CD4-positive, alpha-beta T cell treated with Interferon alpha-2 for 1 hour (primary cell): ENCODE measurements around the gene ANG.
"Not testable (repeated sequence)": the region's sequence is repeated elsewhere in the genome, so short reads cannot be mapped to it uniquely, and the experiment has no call there.

Experiments used
- DNase-seq, 2 donors: peaks; one replicate each; pipeline ENCODE4 v3.0.0-alpha.2; 2020 to 2022

Gene ANG

DNA sequence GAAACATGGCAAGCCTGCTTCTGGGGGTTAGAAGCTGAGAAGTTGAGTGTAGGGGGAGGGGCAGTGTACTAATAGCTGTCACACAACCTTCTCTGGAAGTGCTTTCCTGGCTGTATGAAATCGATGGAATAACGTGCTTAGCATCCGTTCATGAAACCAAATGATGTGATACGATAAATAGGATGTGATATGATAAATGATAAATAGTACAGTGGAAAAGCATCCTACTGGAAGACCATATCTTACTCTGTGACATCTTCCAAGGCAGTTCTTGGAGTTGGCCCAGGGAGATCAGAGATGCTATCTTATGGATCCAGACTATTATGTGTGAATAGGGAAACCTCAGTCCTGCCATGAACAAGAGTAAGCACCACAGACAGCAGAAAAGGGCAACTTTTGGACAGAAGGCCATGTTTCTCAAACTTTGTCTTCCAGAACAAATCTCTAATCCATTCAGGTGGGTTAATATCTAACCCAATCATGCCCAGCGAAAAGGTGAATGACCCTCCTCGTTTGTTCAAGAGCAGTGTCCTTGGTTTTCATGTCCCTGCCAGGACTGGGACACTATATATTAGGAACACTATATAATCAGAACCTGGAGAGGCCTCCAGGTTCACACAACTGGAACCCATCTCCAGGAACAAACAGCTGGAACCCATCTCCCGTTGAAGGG is at the start of gene ANG:
TSS of gene ANG (plus strand) at position 598 of the 673 bp plus-strand sequence. CDS start 4,801 bp downstream, outside the sequence.
- no peak for DNase-seq

DNA sequence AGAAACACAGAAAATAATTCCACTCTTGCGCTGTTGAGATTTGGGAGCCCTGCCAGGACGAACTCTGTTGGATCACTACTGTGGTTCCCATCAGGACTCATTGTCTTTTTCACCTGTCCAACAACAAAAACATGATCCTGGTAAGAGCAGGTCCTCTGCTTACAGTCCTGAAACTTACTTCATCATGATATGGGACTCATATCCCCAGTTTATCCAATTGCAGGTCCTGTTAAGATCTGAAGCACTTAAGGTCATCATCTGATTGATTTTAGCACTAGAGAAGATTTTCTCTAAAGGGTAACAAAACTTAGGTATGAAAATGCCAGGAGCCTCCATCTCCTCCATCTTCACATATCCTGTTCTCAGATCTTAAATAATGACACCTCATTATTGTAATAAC is 47.0 kb upstream of the ANG start, which contains the start of gene OR6S1:
TSS of gene OR6S1 (minus strand) at position 101 of the 400 bp plus-strand sequence. CDS start at position 101, 0 bp downstream.
- DNase-seq: no peak

DNA sequence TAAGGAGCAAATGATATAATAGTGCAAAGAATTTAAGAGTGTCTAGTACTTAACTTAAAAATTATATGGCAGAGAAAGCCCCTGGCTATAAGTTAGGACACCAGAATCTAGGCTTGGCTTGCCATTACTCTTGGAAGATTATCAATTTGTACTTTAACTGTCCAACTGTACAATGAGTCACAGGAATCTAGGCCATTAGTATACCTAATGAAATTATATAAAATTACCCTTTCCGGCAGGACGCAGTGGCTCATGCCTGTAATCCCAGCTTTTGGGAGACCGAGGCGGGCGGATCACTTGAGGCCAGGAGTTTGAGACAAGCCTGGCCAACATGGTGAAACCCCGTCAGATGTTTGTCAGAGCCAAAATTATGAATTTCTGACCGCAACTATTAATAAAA is 46.4 kb upstream of the ANG start:
- no peak for DNase-seq

DNA sequence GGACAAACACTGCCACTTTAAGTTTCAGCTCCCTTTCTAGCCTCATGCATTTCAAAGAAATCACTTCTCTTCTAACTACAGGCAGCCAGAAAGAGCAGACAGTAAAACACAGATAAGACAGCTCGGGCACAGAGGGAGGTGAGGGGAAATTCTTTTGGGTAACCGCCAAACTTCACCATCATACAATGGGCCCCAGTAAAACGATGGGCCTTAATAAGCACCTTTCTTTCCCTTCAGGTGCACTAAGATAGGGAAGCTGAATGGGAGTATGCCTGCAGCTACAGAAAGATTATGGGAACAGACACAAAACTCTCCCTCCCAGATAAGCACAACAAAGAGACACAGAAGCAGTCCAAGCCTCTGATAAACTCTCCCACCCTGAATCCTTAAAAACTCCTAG is 45.8 kb upstream of the ANG start:
- DNase-seq: not testable (repeated sequence)

DNA sequence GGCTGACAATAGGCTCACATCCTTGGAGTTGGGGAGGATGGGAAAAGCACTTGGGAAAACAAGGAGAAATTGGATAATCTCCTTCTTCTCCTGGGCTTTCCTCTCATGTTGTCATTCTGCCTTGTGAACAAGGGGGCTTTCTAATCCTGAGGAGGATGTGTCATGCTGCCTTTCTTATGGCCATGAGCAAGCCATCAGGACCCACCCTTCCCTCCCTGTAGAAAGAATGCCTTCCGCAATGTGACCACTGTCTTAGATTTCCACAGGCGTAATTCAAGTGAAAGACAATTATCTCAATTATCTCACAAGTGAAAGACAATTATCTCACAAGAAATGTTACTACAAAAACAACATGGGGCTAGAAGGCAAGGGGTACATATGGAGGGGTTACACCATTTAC is 44.0 kb upstream of the ANG start:
- DNase-seq: no peak

DNA sequence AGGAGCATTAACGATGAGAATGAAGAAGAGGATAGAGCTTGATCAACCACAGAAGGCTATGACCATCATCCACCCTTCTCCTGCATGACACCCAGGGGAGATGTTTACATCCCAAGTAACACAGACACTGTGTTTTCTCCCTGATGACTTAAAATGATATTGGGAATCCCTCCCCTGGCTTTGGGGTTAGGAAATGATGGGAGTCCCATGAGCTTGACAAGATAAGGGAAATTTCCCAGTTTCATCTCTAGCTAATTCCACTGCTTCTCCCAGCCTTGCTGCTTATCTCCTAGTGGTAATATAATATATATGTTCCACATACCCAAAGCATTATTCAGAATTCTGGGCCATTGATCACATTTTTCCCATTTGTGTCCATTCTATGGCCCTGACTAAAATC is 43.1 kb upstream of the ANG start:
- DNase-seq: no peak

DNA sequence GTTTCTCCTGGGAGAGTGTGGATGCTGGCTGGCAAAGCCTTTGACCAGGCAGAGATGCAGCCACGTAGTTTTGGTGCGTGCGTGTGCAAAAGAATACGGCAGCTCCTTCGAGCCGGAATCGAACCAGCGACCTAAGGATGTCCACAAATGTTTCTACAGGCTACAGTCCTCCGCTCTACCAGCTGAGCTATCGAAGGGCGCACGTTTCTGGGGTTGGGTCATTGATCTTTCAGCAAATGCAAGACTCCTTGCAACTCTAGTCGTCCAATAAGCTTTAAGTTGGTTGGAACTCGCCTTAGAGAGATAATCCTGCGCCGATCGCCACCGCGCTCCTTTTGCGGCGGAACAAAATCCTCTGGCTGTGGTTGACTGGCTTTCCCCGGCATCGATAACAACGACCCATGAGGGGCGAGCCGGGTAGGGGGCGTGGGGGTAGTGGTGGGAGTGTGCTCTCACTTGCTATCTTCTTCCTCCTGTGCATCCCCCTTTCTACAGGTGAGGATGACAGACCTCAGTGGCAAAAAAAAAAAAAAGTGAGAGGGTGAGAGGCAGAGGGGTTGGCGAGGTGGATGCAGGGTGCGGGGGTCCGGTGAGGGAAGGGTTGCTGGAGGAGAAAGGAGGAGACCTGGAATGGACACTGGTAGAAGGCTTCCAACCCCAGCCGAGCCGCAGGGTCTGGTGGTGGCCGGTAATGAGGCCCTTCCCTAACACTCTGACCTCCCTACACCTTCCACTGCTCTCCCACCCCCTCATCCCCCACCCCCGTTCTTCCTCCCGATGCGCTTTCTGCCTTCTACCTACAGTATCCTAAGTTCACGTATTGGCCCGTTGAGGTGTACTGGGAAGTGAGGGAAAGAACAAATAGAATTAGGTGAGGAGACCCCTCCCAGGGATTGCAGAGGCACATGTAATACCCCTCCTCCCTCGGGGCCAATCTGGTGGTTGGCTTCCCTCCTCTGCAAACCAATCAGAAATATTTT is 35.3 kb upstream of the ANG start:
- DNase-seq: peak; percentile 45 to 51

DNA sequence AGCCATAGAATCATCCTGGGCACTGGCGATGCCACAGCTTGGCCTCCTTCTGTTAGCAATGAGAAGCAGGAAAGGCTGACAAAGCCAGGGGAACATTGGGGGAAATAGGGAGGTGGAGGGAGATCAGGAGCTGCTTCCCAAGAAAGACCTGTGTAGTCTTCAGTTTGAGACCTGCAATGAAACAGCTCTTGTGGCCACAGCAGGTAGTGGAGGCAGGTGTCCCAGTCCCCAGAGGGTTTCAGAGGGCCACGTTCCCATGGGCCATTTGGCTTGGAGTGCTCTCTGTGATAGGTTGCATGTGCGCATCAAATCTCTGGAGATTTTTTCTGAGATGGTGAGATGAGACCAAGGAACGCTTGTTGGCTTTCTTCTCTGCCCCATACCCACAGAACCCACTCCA is 32.7 kb upstream of the ANG start:
- DNase-seq: no peak

DNA sequence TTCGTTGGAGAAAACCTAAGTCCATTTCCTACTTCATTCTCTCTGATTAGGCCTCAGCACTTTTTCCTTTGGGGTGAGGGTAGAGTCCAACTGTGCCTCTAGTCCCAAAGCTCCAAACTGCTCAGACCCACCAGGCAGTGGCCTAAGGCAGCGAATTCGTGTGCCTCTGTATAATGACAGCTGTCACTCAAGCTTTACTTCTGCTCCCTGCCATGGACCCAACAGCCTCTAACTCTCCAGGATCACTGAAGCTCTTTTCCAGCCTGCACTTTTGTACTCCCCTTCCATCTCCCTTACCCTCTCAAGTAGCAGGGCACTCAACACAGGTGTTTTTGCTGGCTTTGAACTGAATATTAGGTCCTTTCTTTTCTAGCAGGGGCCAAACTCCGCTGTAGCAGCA is 32.3 kb upstream of the ANG start:
- DNase-seq: no peak

DNA sequence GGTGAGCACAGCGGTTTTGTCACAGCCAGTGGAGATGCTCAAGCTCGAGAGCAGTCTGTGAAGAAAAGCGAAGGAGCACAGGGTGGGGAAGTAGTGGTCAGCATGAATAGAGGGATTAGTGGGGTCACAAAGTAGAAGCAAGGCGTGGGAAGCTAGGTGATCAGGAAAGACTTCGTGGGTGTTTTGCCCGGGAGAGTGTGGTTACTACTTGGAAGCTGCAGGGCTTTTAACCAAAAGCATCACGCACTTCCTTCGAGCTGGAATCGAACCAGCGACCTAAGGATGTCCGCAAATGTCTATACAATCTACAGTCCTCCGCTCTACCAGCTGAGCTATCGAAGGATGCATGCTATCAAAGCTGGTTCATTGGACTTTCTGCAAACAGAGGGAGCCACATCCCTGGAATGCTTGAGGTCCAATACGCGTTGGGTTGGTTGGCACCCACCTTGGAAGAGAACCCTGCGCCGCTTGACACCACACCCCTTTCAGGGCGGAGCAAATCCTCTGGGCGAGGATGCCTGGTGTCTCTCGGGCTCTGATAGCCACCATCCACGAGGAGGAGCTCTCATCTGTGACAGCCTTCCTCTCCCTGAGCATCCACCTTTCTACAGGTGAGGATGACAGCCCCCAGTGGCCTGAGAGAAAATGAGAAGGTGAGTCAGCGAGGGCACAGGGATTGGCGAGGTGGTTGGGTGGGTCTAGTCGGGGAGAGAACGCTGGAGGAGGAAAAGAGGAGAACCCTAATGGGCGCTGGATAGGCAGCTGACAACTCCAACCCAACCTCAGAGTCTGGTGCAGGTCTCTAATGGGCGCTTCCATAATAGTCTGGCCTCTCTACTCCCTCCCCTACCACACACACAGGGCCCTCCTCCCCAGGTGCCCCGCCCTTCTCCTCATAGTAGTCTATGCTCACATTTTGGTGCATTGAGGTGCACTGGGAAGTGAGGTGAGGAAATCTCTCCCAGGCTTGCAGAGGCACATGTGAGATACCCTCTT is 31.1 kb upstream of the ANG start:
- peak; percentile 13 to 45 for DNase-seq

DNA sequence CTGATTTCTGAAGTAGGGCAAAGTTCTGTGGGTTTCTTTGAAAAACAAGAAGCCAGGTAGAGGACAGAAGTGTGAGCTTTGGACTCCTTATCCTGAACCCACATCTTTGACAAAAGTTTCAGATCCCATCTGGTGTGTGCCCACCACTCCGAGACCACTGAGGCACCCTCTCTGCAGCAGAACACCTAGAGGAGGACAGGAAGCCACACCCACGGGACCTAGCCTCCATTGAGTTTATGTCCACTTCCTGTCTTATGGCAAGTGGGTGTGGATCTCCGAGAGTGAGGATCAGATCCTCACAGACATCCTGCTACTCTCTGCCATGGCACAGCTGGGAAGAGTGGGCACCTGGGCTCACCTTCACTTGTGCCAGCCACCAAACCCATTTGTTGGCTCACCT is 30.3 kb upstream of the ANG start:
- no peak for DNase-seq

DNA sequence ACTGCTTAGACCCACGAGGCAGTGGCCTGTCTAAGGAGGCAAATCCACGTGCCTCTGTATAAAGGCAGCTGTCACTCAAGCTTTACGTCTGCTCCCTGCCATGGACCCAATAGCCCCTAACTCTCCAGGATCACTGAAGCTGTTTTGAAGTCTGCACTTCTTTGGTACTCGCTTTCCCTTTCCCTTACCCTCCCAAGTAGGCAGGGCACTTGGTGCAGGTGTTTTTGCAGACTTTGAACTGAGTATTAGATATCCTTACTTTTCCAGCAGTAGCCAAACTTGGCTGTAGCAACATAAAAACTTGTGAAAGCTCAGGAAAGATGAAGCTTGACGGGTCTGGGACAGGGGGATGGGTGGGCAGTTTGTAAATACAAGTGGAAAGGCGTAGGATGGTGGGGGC is 29.2 kb upstream of the ANG start:
- DNase-seq: no peak

DNA sequence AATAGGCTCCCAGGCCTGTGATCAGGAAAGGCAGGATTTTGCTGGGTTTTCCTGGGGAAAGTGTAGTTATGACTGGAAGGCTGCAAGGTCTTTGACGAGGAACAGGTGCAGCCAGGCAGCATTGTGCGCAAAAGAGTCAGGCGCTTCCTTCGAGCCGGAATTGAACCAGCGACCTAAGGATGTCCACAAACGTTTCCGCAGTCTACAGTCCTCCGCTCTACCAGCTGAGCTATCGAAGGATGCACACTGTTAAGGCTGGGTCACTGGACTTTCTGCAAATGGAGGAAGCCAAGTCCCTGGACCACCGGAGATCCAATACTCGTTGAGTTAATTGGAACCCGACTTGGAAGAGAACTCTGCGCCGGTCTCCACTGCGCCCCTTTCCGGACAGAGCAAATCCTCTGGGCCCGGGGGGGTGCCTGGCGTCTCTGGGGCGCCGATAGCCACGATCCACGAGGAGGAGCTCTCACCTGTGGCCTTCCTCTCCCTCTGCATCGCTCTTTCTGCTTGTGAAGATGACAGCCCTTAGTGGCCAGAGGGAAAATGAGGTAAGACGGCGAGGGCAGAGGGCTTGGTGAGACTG is 28.7 kb upstream of the ANG start:
- DNase-seq: no peak

DNA sequence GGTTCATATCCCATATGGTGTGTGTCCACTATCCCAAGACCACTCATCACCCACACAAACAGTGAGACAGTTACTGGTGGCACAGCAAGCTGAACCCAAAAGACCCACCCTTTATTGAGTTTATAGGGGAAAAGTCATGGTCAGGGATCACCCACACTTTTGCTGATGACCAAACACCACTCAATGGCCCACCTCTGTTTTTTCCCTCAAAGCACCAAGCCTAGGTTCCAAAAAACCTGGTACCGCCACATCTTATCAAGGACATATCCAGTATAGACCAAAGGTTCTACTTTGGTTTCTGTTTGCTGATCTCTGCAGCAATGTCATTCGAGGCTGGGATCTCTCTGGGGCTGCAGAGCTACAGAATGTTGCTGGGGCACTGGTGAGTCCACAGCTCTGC is 27.4 kb upstream of the ANG start:
- DNase-seq: no peak

DNA sequence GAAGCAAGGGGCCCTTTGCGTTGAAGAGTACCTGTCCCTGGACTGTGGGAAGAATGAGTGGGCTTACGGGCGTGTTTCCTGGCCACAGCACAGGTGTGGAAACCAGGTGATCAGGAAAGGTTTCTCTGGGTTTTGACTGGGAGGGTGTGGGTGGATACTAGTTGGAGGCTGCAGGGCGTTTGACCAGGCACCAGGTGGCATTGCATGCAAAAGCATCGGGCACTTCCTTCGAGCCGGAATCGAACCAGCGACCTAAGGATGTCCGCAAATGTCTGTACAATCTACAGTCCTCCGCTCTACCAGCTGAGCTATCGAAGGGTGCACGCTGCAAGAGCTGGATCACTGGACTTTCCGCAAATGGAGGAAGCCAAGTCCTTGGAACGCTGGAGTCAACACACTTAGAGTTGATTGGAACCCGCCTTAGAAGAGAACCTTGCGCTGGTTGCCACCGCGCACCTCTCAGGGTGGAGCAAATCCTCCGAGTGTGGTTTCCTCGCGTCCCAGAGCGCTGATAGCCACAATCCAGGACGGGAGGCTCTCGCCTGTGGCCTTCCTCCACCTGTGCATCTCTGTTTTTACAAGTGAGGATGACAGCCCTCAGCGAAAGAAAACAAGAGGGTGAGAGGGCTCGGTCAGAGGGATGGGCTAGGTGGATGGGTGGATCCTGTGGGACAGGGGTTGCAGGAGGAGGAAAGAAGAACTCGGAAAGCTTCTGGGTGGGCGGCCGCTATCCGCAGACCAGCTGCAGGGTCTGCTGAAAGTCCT is 25.4 kb upstream of the ANG start:
- DNase-seq: peak; percentile 88 to 91

DNA sequence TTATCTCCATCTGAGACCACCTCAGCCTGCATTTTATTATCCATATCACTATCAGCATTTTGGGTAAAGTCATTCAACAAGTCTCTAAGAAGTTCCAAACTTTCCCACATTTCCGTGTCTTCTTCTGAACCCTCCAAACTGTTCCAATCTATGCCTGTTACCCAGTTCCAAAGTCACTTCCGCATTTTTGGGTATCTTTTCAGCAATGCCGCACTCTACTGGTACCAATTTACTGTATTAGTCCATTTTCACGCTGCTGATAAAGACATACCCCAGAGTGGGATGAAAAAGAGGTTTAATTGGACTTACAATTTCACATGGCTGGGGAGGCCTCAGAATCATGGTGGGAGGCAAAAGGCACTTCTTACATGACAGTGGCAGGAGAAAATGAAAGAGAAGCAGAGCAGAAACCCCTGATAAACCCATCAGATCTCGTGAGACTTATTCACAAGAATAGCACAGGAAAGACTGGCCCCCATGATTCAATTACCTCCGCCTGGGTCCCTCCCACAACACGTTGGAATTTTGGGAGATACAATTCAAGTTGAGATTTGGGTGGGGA is 22.1 kb upstream of the ANG start:
- DNase-seq: not testable (repeated sequence)

DNA sequence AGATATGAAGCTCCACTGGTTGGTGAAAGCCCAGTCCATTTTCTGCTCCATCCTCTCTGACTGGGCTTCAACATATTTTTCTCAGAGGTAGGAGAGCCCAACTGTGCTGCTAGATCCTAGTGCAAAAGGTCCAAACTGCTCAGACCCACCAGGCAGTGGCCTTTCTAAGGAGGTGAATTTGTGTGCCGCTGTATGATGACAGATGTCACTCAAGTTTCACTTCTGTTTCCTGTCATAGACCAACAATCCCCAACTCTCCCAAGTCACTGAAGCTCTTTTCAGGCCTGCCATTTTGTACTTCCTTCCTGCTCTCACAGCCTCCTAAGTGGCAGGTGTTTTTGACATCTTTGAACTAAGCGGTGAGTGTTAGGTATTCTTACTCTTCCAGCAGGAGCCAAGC is 20.6 kb upstream of the ANG start:
- peak in 1 of 2 donors; percentile 41 for DNase-seq

DNA sequence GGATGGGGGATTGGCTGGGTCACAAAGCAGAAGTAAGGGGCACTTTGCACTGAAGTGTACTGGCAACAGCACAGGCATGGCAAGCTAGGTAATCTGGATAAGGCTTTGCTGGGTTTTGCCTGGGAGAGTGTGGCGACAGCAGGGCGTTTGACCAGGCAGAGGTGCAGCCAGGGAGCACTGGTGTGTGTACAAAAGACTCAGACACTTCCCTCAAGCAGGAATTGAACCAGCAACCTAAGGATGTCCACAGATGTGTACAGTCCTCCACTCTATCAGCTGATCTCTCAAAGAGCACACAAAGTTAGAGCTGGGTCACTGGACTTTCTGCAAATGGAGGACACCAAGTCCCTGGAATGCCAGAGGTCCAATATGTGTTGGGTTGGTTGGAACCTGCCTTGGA is 19.6 kb upstream of the ANG start:
- DNase-seq: no peak

DNA sequence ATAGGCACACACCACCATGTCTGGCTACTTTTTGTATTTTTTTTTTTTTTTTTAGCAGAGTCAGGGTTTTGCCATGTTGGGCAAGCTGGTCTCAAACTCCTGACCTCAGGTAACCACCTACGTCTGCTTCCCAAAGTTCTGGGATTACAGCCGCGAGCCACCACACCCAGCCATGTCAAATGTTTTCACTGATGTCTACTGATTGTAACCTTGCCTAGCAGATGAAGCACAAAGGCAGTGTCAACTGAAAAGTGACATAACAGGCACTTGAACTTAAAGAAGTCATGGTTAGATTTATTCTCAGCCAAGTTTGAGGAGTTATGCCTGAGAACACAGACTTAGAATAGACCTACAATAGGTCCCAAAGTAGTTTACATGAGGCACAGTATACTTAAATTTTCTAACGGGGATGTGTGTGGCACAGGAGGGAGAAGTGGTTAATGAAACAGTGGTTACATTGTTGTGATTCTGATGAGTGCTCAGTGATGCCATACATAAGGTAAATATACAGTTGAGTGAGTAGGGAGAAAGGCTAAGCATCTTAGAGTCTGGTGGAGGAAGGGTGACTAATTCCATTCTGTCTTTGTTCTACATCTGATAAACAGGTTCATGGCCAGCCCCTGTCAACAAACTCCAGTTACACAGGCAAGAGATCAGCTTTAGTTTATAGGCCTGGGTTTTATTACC is 16.8 kb upstream of the ANG start:
- no peak for DNase-seq

DNA sequence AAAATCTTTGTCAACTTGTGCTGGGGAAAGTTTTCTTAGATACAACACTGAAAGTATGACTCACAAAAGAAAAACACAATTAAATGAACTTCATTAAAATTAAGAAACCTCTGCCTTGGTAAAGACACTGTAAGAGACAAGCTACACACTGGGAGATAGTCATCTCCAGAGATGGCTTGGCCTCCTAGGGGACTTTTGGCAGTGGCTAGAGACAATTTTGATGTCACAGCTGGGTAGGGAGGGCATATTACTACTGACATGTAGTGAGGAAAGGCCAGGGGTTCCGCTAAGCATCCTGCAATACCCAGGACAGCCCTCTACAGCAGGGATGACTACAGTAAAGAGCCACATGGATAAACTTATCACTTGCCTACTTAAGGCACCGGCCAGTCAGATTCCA is 12.9 kb upstream of the ANG start:
- DNase-seq: no peak

DNA sequence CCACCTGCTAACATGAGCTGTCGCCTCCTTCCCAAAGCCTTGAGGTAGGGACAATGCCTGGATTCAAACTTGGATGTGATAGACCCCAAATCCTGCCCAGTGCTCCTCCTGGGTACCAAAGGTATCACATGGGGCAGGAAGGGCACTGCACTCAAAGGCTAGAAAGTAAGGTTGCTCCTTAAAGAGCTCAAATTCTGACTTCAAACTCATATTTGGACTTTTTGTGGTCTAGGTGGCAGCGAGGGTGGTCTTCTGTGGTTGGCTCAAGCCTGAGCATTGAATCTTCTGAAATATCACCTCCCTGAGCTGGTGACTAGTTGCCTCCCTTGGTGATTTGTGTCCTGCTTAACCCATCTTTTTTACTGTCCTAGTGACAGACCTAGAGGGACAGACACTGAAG is 12.5 kb upstream of the ANG start:
- no peak for DNase-seq
